CD14-positive monocyte (primary cell): ENCODE results near the gene TOMM6. TPM values are rescaled to one million over a fixed set of nuclear protein-coding genes. Genes with fewer than 3 reads are reported as not detected.

Source experiments
- DNase-seq, 3 donors: peaks; one replicate each; pipeline ENCODE4 v3.0.0-alpha.2; 2011 to 2022
- H2AFZ ChIP-seq: 2 replicates; pipeline ENCODE4 v1.6.0; 2012; ENCODE audit warnings: mild to moderate bottlenecking, low read depth, low read length, inconsistent platforms; ENCODE audit not compliant: insufficient read depth, poor library complexity, severe bottlenecking
- H3K27ac ChIP-seq, 2 donors: 1 replicate in 1 of 2; 2 replicates in 1 of 2; pipeline ENCODE4 v1.5.1; 2012 to 2013; ENCODE audit warnings: low read length in 2 of 2, control low read depth in 1 of 2, inconsistent platforms in 1 of 2, low read depth in 1 of 2, mild to moderate bottlenecking in 1 of 2
- H3K27me3 ChIP-seq, 2 donors: one replicate each; pipeline versions ENCODE4 v1.6.0 to v1.6.1; 2011 to 2013; ENCODE audit warnings: low read length in 2 of 2; ENCODE audit not compliant: control insufficient read depth in 2 of 2, insufficient read depth in 2 of 2
- H3K36me3 ChIP-seq, 2 donors: replicated peaks in 1 of 2; 1 replicate in 1 of 2; 2 replicates in 1 of 2; pipeline versions ENCODE4 v1.5.1 to v1.6.1; 2012 to 2013; ENCODE audit warnings: low read length in 2 of 2, control low read depth in 1 of 2, inconsistent platforms in 1 of 2, mild to moderate bottlenecking in 1 of 2; ENCODE audit not compliant: insufficient read depth in 2 of 2, control insufficient read depth in 1 of 2
- H3K4me1 ChIP-seq, 2 donors: 1 replicate in 1 of 2; 2 replicates in 1 of 2; pipeline versions ENCODE4 v1.5.1 to v1.6.1; 2012 to 2013; ENCODE audit warnings: low read length in 2 of 2, control low read depth in 1 of 2, inconsistent platforms in 1 of 2, mild to moderate bottlenecking in 1 of 2, moderate library complexity in 1 of 2; ENCODE audit not compliant: insufficient read depth in 2 of 2, control insufficient read depth in 1 of 2
- H3K4me2 ChIP-seq: replicated peaks from 2 replicates; pipeline ENCODE3; 2012; ENCODE audit warnings: low read length, moderate library complexity, mild to moderate bottlenecking; ENCODE audit not compliant: poor library complexity, severe bottlenecking; ENCODE audit errors: extremely low read depth
- H3K4me3 ChIP-seq, 3 experiments: fragments of 200-600 bp in 1 of 3; sonication (generic) in 1 of 3; replicated peaks in 1 of 3; 1 replicate in 2 of 3; 2 replicates in 1 of 3; pipeline ENCODE4 v1.5.1; 2011 to 2013; ENCODE audit warnings: low read length in 3 of 3, mild to moderate bottlenecking in 3 of 3, control low read depth in 2 of 3, low read depth in 2 of 3, inconsistent platforms in 1 of 3, moderate library complexity in 1 of 3
- H3K79me2 ChIP-seq: 2 replicates; pipeline ENCODE4 v1.6.0; 2012; ENCODE audit warnings: mild to moderate bottlenecking, control low read depth, inconsistent platforms, low read length, moderate library complexity; ENCODE audit not compliant: insufficient read depth
- H3K9ac ChIP-seq: 2 replicates; pipeline ENCODE4 v1.6.0; 2017; ENCODE audit warnings: low read length, mild to moderate bottlenecking; ENCODE audit not compliant: insufficient read depth, poor library complexity, severe bottlenecking
- H3K9me3 ChIP-seq, 2 donors: replicated peaks in 1 of 2; 1 replicate in 1 of 2; 2 replicates in 1 of 2; pipeline versions ENCODE4 v1.5.1 to v1.6.1; 2012 to 2013; ENCODE audit warnings: low read length in 2 of 2, control low read depth in 1 of 2; ENCODE audit not compliant: control insufficient read depth in 1 of 2, insufficient read depth in 1 of 2
- H4K20me1 ChIP-seq: 2 replicates; pipeline ENCODE4 v1.6.0; 2012; ENCODE audit warnings: mild to moderate bottlenecking, low read length, control low read depth, moderate library complexity; ENCODE audit not compliant: insufficient read depth
- H3K27ac Mint-ChIP-seq, 7 donors: one replicate each; pipeline ENCODE4 v1.8.0; 2020; ENCODE audit warnings: mild to moderate bottlenecking in 7 of 7, mixed read lengths in 7 of 7, moderate library complexity in 6 of 7, inconsistent platforms in 2 of 7
- H3K27me3 Mint-ChIP-seq, 3 donors: one replicate each; pipeline ENCODE4 v1.8.0; 2021 to 2022; ENCODE audit warnings: low read depth in 3 of 3, mild to moderate bottlenecking in 3 of 3, mixed read lengths in 3 of 3, moderate library complexity in 3 of 3, inconsistent platforms in 1 of 3
- H3K36me3 Mint-ChIP-seq, 2 donors: one replicate each; pipeline ENCODE4 v1.8.0; 2020; ENCODE audit warnings: mixed read lengths in 2 of 2, inconsistent platforms in 1 of 2, mild to moderate bottlenecking in 1 of 2
- H3K4me1 Mint-ChIP-seq: one replicate; pipeline ENCODE4 v1.8.0; 2020; ENCODE audit warnings: mild to moderate bottlenecking, mixed read lengths
- H3K4me3 Mint-ChIP-seq, 2 donors: one replicate each; pipeline ENCODE4 v1.8.0; 2020; ENCODE audit warnings: mild to moderate bottlenecking in 2 of 2, mixed read lengths in 2 of 2, moderate library complexity in 1 of 2
- H3K9me3 Mint-ChIP-seq, 7 donors: one replicate each; pipeline ENCODE4 v1.8.0; 2020 to 2022; ENCODE audit warnings: mixed read lengths in 7 of 7, mild to moderate bottlenecking in 6 of 7, moderate library complexity in 6 of 7, inconsistent platforms in 2 of 7
- CTCF ChIP-seq: fragments of 200-600 bp; IDR thresholded peaks from one replicate; pipeline ENCODE4 v1.8.0; 2022; ENCODE audit warnings: antibody characterized with exemption, mild to moderate bottlenecking
- WGBS: methylation state at CpG from one replicate; pipeline ENCODE4 v1.1.5; 2013; ENCODE audit warnings: missing lambda C conversion rate; ENCODE audit not compliant: insufficient coverage; 5-methylcytosine and 5-hydroxymethylcytosine counted together
- intact Hi-C, 2 donors: fragments of 100-400 bp; cut with micrococcal nuclease; formaldehyde crosslinking; loops; one replicate each; pipeline versions ENCODE4 v1.15.0 to v1.15.1; 2023
- polyA plus RNA-seq, 3 donors: library from polyadenylated mRNA; depleted of rRNA in 1 of 3; unstranded in 2 of 3; stranded (reverse) in 1 of 3; fragments of 300-500 nt in 2 of 3; fragments of >200 nt in 1 of 3; fragmentation: Illumina TruSeq in 2 of 3; gene quantifications; 1 replicate in 2 of 3; 2 replicates in 1 of 3; pipeline ENCODE4 v1.2.3, GENCODE V29; 2012 to 2021

The TOMM6 gene
- polyA plus RNA-seq, 3 donors: 271 to 382 (median 343) TPM

DNA sequence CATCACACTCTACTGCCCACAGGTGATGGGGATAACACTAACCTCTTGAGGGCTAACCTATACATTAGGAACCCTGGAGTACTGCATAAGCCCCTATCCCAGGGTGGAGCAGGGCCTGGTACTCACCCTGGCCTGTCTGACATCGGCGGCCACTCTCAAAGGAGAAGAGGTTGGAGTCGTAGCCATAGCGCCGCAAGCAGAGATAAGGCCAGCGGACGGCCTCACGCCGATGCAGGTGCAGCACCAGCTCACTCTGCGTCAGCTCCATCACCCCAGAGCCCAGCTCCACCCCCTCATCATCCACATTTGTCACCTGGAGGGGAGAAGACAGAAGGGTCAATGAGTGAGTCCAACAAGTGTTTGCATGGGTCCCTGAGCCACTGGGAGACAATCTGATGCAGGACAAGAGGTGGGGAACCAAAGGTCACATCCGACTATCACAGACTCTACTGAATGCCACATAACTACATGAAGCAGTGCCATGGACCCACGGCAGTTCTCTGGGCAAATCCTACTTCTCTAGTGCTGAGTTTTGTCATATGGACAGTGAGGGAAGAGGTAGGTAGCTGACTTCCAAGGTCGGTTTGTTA lies 12.1 kb upstream of the TOMM6 start:
- WGBS: no CpG with 5 or more reads among the region's 13 CpGs
- no peak overlapping the region for H3K4me3 Mint-ChIP-seq
- TF ChIP-seq CTCF: no peak

GRCh38 chr6:41777551-41778285 lies 9.8 kb upstream of the TOMM6 start:
- 94% methylated on average over 2 of the region's 5 CpGs for WGBS
- H3K4me3 Mint-ChIP-seq: peak overlapping the region in 1 of 2 donors; percentile 66
- H3K9me3 ChIP-seq: no peaks in the 10 kb centered on the region
- peak overlapping the region; percentile 67 to 92 (median 87) for H3K27ac Mint-ChIP-seq
- H4K20me1 ChIP-seq: no peaks in the 10 kb centered on the region
- H3K27ac ChIP-seq: peak overlapping the region; percentile 60 to 62
- H3K4me2 ChIP-seq: peak overlapping the region; percentile 45
- H3K27me3 ChIP-seq: peaks cover 0 to 3% of the 10 kb centered on the region in 2 donors
- peak; percentile 31 to 57 (median 45) for DNase-seq
- H3K9me3 Mint-ChIP-seq: no peaks in the 10 kb centered on the region
- intact Hi-C loops: loop anchor here (5.0 to 10.0 kb wide), 3 partner anchors 70 to 173 kb away; no protein-coding TSS in a partner anchor
- peaks cover 44% of the 10 kb centered on the region for H3K4me1 Mint-ChIP-seq
- TF ChIP-seq CTCF: no peak
- H3K9ac ChIP-seq: peak overlapping the region; percentile 10
- H3K4me3 ChIP-seq: peak overlapping the region in 1 of 3 experiments; percentile 16
- H2AFZ ChIP-seq: no peak overlapping the region
- H3K79me2 ChIP-seq: peaks cover 7% of the 10 kb centered on the region
- peaks cover 16 to 30% of the 10 kb centered on the region in 2 donors for H3K36me3 ChIP-seq
- peaks cover 26 to 39% of the 10 kb centered on the region in 2 donors for H3K36me3 Mint-ChIP-seq
- peaks cover 3 to 11% (median 4%) of the 10 kb centered on the region in 3 donors for H3K27me3 Mint-ChIP-seq
- H3K4me1 ChIP-seq: peaks cover 42 to 58% of the 10 kb centered on the region in 2 donors

More for the DNA sequence above, 12.1 kb upstream of the TOMM6 start:
- H2AFZ ChIP-seq: no peak overlapping the region
- Mint-ChIP-seq H3K27ac (no peak overlapping the region), H3K36me3 (peaks cover 44 to 62% of the 10 kb centered on the region in 2 donors), H3K9me3 (no peaks in the 10 kb centered on the region), H3K27me3 (no peaks in the 10 kb centered on the region), H3K4me1 (peaks cover 31% of the 10 kb centered on the region)
- intact Hi-C loops: loop anchor here (5.0 to 10.0 kb wide), 3 partner anchors 68 to 171 kb away; no protein-coding TSS in a partner anchor
- peaks cover 7% of the 10 kb centered on the region for H3K79me2 ChIP-seq
- no peak overlapping the region for H3K27ac ChIP-seq
- no peak for DNase-seq
- no peaks in the 10 kb centered on the region for H3K9me3 ChIP-seq
- H3K4me1 ChIP-seq: peaks cover 31 to 41% of the 10 kb centered on the region in 2 donors
- H3K4me2 ChIP-seq: no peak overlapping the region
- H3K27me3 ChIP-seq: no peaks in the 10 kb centered on the region
- peaks cover 39 to 54% of the 10 kb centered on the region in 2 donors for H3K36me3 ChIP-seq
- no peaks in the 10 kb centered on the region for H4K20me1 ChIP-seq
- no peak overlapping the region for H3K9ac ChIP-seq
- no peak overlapping the region for H3K4me3 ChIP-seq
